Suprapubic skin (tissue), 4 donors: ENCODE results near the gene UMAD1.

Experiments used
- CTCF ChIP-seq, 2 donors: fragments of 200-600 bp in 1 of 2; fragments of 450-650 bp in 1 of 2; sonication (generic) in 1 of 2; IDR thresholded peaks; one replicate each; pipeline ENCODE4 v1.5.1; 2016 to 2019; ENCODE audit warnings: antibody characterized with exemption in 2 of 2, mild to moderate bottlenecking in 1 of 2, moderate library complexity in 1 of 2
- EP300 ChIP-seq: sonication (generic); formaldehyde crosslinking; IDR thresholded peaks from one replicate; pipeline ENCODE4 v1.6.1; 2017; ENCODE audit warnings: antibody characterized with exemption
- POLR2A ChIP-seq, 2 donors: fragments of 450-650 bp; IDR thresholded peaks; one replicate each; pipeline ENCODE4 v1.6.1; 2017; ENCODE audit warnings: antibody characterized with exemption in 2 of 2, mild to moderate bottlenecking in 2 of 2, moderate library complexity in 2 of 2
- POLR2AphosphoS5 ChIP-seq, 3 donors: sonication (generic); formaldehyde crosslinking; IDR thresholded peaks; one replicate each; pipeline ENCODE4 v1.6.1; 2017; ENCODE audit warnings: antibody characterized with exemption in 3 of 3

- TF ChIP-seq CTCF (IDR thresholded peaks at IDR 0.05) (no peak), POLR2AphosphoS5 (IDR thresholded peaks at IDR 0.05) (no peak), EP300 (no peak), POLR2A (IDR thresholded peaks at IDR 0.05) (no peak)
Measured at GRCh38 chr7:7766671-7767070, 126.1 kb downstream of the UMAD1 start.
